SK-N-SH (cell line): ENCODE measurements around the gene GPR152. TPM values are rescaled to one million over a fixed set of nuclear protein-coding genes. Genes with fewer than 3 reads are reported as not detected.

Source experiments
- CTCF ChIA-PET: fragments of 300-600, 350-600 bp; formaldehyde crosslinking; extraction: SDS; loops from one replicate; lab custom pipeline; 2021; lab: Yijun Ruan, JAX
- POLR2A ChIA-PET: fragments of 350-600 bp; sonication (Branson Sonifier 250); formaldehyde crosslinking; extraction: SDS; loops from one replicate; lab custom pipeline; 2020; ENCODE audit warnings: antibody characterized with exemption, inconsistent platforms; lab: Yijun Ruan, JAX
- DNase-seq: peaks from one replicate; pipeline ENCODE4 v3.0.0; 2012
- H2AFZ ChIP-seq: fragments of 200-600 bp; sonication (generic); 2 replicates; pipeline ENCODE4 v1.8.1; 2016; ENCODE audit warnings: antibody characterized with exemption, mild to moderate bottlenecking, low read depth
- H3F3A ChIP-seq: fragments of 200-600 bp; sonication (generic); replicated peaks from 2 replicates; pipeline ENCODE3; 2016; ENCODE audit warnings: antibody characterized with exemption, mild to moderate bottlenecking; ENCODE audit not compliant: insufficient read depth
- H3K27ac ChIP-seq, 2 experiments: fragments of 200-500 bp in 1 of 2; fragments of 200-600 bp in 1 of 2; sonication (Bioruptor generic) in 1 of 2; sonication (generic), shearing (Covaris generic) in 1 of 2; 2 replicates each; pipeline versions ENCODE4 v1.5.1 to v1.6.1; 2014 to 2016; ENCODE audit warnings: low read depth in 2 of 2, inconsistent platforms in 1 of 2, low read length in 1 of 2, mild to moderate bottlenecking in 1 of 2, mixed read lengths in 1 of 2
- H3K27me3 ChIP-seq: fragments of 200-600 bp; sonication (generic), shearing (Covaris generic); 2 replicates; pipeline ENCODE4 v1.6.1; 2016; ENCODE audit warnings: mixed run types; ENCODE audit not compliant: insufficient read depth
- H3K36me3 ChIP-seq, 2 experiments: fragments of 200-500 bp in 1 of 2; fragments of 200-600 bp in 1 of 2; sonication (Bioruptor generic) in 1 of 2; sonication (generic) in 1 of 2; replicated peaks in 1 of 2; 2 replicates each; pipeline versions ENCODE3 to v1.5.1; 2014 to 2016; ENCODE audit warnings: low read length in 1 of 2, mild to moderate bottlenecking in 1 of 2; ENCODE audit not compliant: insufficient read depth in 2 of 2, control insufficient read depth in 1 of 2
- H3K4me1 ChIP-seq, 2 experiments: fragments of 200-500 bp in 1 of 2; fragments of 200-600 bp in 1 of 2; sonication (Bioruptor generic) in 1 of 2; sonication (generic), shearing (Covaris generic) in 1 of 2; 2 replicates each; pipeline versions ENCODE4 v1.5.1 to v1.6.1; 2014 to 2016; ENCODE audit warnings: low read depth in 1 of 2, low read length in 1 of 2, mixed run types in 1 of 2; ENCODE audit not compliant: insufficient read depth in 2 of 2, control insufficient read depth in 1 of 2
- H3K4me2 ChIP-seq: fragments of 200-600 bp; sonication (generic), shearing (Covaris generic); 2 replicates; pipeline ENCODE4 v1.6.1; 2017; ENCODE audit warnings: mixed run types
- H3K4me3 ChIP-seq, 2 experiments: fragments of 200-500 bp in 1 of 2; fragments of 200-600 bp in 1 of 2; sonication (Bioruptor generic) in 1 of 2; sonication (generic), shearing (Covaris generic) in 1 of 2; 2 replicates each; pipeline versions ENCODE4 v1.5.1 to v1.8.1; 2014 to 2016; ENCODE audit warnings: low read depth in 2 of 2, inconsistent platforms in 1 of 2, low read length in 1 of 2, mild to moderate bottlenecking in 1 of 2, mixed read lengths in 1 of 2, moderate library complexity in 1 of 2
- H3K79me2 ChIP-seq: fragments of 200-600 bp; sonication (generic); 2 replicates; pipeline ENCODE4 v1.8.1; 2017; ENCODE audit warnings: mild to moderate bottlenecking; ENCODE audit not compliant: insufficient read depth
- H3K9ac ChIP-seq: fragments of 200-600 bp; sonication (generic); 2 replicates; pipeline ENCODE4 v1.6.1; 2017; ENCODE audit warnings: mixed run types
- H3K9me2 ChIP-seq: fragments of 200-600 bp; sonication (generic); 2 replicates; pipeline ENCODE4 v1.6.1; 2017; ENCODE audit warnings: mixed run types
- H3K9me3 ChIP-seq: fragments of 200-600 bp; sonication (generic); 2 replicates; pipeline ENCODE4 v1.6.1; 2017; ENCODE audit warnings: mixed run types, mild to moderate bottlenecking, moderate library complexity
- H4K20me1 ChIP-seq: fragments of 200-600 bp; sonication (generic); 2 replicates; pipeline ENCODE4 v1.6.1; 2017; ENCODE audit warnings: mild to moderate bottlenecking, mixed run types; ENCODE audit not compliant: insufficient read depth
- CHD2 ChIP-seq: fragments of 150-350 bp; IDR thresholded peaks from 2 replicates; pipeline ENCODE4 v1.6.1; 2018; ENCODE audit warnings: low read length; ENCODE audit not compliant: partially characterized antibody
- ELF1 ChIP-seq: IDR thresholded peaks from 2 replicates; pipeline ENCODE4 v1.4.0; 2012
- EP300 ChIP-seq, 2 experiments: IDR thresholded peaks; 2 replicates each; pipeline versions ENCODE4 v1.4.0 to v1.6.1; 2012; ENCODE audit warnings: borderline replicate concordance in 1 of 2, low read depth in 1 of 2, low read length in 1 of 2
- EZH2phosphoT487 ChIP-seq: fragments of 200-600 bp; sonication (generic); IDR thresholded peaks from 2 replicates; pipeline ENCODE4 v1.6.1; 2017; ENCODE audit warnings: low read depth, mixed run types, mild to moderate bottlenecking, antibody characterized with exemption, moderate library complexity, borderline replicate concordance
- FOSL2 ChIP-seq: IDR thresholded peaks from 2 replicates; pipeline ENCODE4 v1.4.0; 2012; ENCODE audit warnings: low read depth, mild to moderate bottlenecking, moderate library complexity, borderline replicate concordance
- NFIC ChIP-seq: IDR thresholded peaks from 2 replicates; pipeline ENCODE4 v1.4.0; 2012; ENCODE audit warnings: borderline replicate concordance
- NRF1 ChIP-seq: IDR thresholded peaks from 2 replicates; pipeline ENCODE4 v1.6.1; 2012; ENCODE audit warnings: low read depth, mild to moderate bottlenecking, low read length
- PBX3 ChIP-seq: IDR thresholded peaks from 2 replicates; pipeline ENCODE4; 2012
- SIN3A ChIP-seq: IDR thresholded peaks from 2 replicates; pipeline ENCODE4 v1.6.1; 2012; ENCODE audit warnings: low read depth, mild to moderate bottlenecking, low read length, moderate library complexity, borderline replicate concordance
- TAF1 ChIP-seq: IDR thresholded peaks from 2 replicates; pipeline ENCODE4 v1.6.1; 2012; ENCODE audit warnings: low read depth, mild to moderate bottlenecking, low read length, moderate library complexity, borderline replicate concordance
- TCF12 ChIP-seq: IDR thresholded peaks from 2 replicates; pipeline ENCODE4 v1.4.0; 2012
- TEAD4 ChIP-seq: IDR thresholded peaks from 2 replicates; pipeline ENCODE4 v1.4.0; 2012; ENCODE audit warnings: mild to moderate bottlenecking, borderline replicate concordance; ENCODE audit not compliant: insufficient read depth
- USF1 ChIP-seq: IDR thresholded peaks from 2 replicates; pipeline ENCODE4 v1.4.0; 2012; ENCODE audit warnings: low read depth, borderline replicate concordance
- ZBTB33 ChIP-seq: IDR thresholded peaks from 2 replicates; pipeline ENCODE4 v1.4.0; 2012; ENCODE audit warnings: low read depth, borderline replicate concordance
- WGBS: methylation state at CpG from one replicate; pipeline ENCODE4 v1.1.6; 2017; ENCODE audit warnings: low lambda C conversion rate; 5-methylcytosine and 5-hydroxymethylcytosine counted together
- polyA plus RNA-seq, 3 experiments: library from polyadenylated mRNA; depleted of rRNA; stranded (reverse); fragments of >200 nt; gene quantifications; 2 replicates each; pipeline ENCODE4 v1.2.3, GENCODE V29; 2012
- TF ChIP-seq, protein P1 (sequence below): fragments of 200-600 bp; sonication (generic); IDR thresholded peaks from 2 replicates; pipeline ENCODE4 v1.6.1; 2017; ENCODE audit warnings: antibody characterized with exemption, mild to moderate bottlenecking, moderate library complexity
- TF ChIP-seq, protein P2 (sequence below): IDR thresholded peaks from 2 replicates; pipeline ENCODE4 v1.4.0; 2012; ENCODE audit warnings: low read depth

Gene GPR152
- polyA plus RNA-seq, 1 of the 3 experiments (the other 2 are of a cell fraction), result not detected

- no peak overlapping the region for H3K9ac ChIP-seq
- no peaks in the 10 kb centered on the region for H3K79me2 ChIP-seq
- CTCF ChIA-PET, result interaction anchor here (1.7 kb wide), 1 partner anchor 16 kb away, joined by 4 read pairs; the partner anchor contains the start of gene PPP1CA
- no peaks in the 10 kb centered on the region for H3K27me3 ChIP-seq
- no peak for DNase-seq
- no peak overlapping the region for H2AFZ ChIP-seq
- H3K27ac ChIP-seq, result no peak overlapping the region
- H4K20me1 ChIP-seq, result no peaks in the 10 kb centered on the region
- H3K9me3 ChIP-seq, result no peaks in the 10 kb centered on the region
- no peak overlapping the region for H3K4me3 ChIP-seq
- H3F3A ChIP-seq, result no peaks in the 10 kb centered on the region
- POLR2A ChIA-PET, result no interaction called here
- 90% methylated on average over 2 of the region's 12 CpGs for WGBS
- no peaks in the 10 kb centered on the region for H3K9me2 ChIP-seq
- TF ChIP-seq TCF12 (no peak), ELF1 (no peak), EZH2phosphoT487 (no peak), EP300 (IDR thresholded peaks at IDR 0.05; ENCODE audit: borderline replicate concordance in 1 of 2, low read depth in 1 of 2, low read length in 1 of 2) (no peak), SIN3A (no peak), TAF1 (no peak), TEAD4 (no peak), NFIC (no peak), USF1 (no peak), ZBTB33 (no peak), NRF1 (no peak), FOSL2 (no peak), CHD2 (no peak), PBX3 (no peak)
- TF ChIP-seq, protein P1, sequence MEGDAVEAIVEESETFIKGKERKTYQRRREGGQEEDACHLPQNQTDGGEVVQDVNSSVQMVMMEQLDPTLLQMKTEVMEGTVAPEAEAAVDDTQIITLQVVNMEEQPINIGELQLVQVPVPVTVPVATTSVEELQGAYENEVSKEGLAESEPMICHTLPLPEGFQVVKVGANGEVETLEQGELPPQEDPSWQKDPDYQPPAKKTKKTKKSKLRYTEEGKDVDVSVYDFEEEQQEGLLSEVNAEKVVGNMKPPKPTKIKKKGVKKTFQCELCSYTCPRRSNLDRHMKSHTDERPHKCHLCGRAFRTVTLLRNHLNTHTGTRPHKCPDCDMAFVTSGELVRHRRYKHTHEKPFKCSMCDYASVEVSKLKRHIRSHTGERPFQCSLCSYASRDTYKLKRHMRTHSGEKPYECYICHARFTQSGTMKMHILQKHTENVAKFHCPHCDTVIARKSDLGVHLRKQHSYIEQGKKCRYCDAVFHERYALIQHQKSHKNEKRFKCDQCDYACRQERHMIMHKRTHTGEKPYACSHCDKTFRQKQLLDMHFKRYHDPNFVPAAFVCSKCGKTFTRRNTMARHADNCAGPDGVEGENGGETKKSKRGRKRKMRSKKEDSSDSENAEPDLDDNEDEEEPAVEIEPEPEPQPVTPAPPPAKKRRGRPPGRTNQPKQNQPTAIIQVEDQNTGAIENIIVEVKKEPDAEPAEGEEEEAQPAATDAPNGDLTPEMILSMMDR, result no peak
- TF ChIP-seq, protein P2, sequence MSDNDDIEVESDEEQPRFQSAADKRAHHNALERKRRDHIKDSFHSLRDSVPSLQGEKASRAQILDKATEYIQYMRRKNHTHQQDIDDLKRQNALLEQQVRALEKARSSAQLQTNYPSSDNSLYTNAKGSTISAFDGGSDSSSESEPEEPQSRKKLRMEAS, result no peak
- H3K36me3 ChIP-seq, result no peaks in the 10 kb centered on the region
- no peak overlapping the region for H3K4me2 ChIP-seq
- H3K4me1 ChIP-seq, result peaks cover 8 to 9% of the 10 kb centered on the region in 2 experiments; a peak in 2 of 4 replicates
Measured at GRCh38 chr11:67417425-67417824, 35.1 kb downstream of the GPR152 start.
